HL-60 (cell line): ENCODE measurements around the gene KRT73.

Experiments
- DNase-seq, 2 experiments: peaks; one replicate each; pipeline ENCODE4 v3.0.0-alpha.2; 2010 to 2020; ENCODE audit warnings: low read depth in 1 of 2, low spot score in 1 of 2
- H3K27ac ChIP-seq: fragments of 250-450 bp; sonication (Bioruptor Pico); replicated peaks from 2 replicates; pipeline ENCODE4 v1.5.1; 2020; ENCODE audit warnings: mild to moderate bottlenecking, moderate library complexity
- H3K27me3 ChIP-seq: fragments of 250-450 bp; sonication (Bioruptor Pico); 2 replicates; pipeline ENCODE4 v1.5.1; 2021; ENCODE audit warnings: mild to moderate bottlenecking, moderate library complexity; ENCODE audit not compliant: insufficient read depth, poor library complexity, severe bottlenecking
- H3K4me3 ChIP-seq: replicated peaks from 2 replicates; pipeline ENCODE4 v1.5.1; 2011; ENCODE audit warnings: mild to moderate bottlenecking, control low read depth, low read length; ENCODE audit not compliant: insufficient read depth
- CTCF ChIP-seq: IDR thresholded peaks from one replicate; pipeline ENCODE4 v1.5.1; 2011; ENCODE audit warnings: low read length, control low read depth, inconsistent platforms; ENCODE audit not compliant: insufficient read depth
- GABPA ChIP-seq: IDR thresholded peaks from 2 replicates; pipeline ENCODE4 v1.6.1; 2012; ENCODE audit warnings: low read depth
- POLR2AphosphoS5 ChIP-seq: IDR thresholded peaks from 2 replicates; pipeline ENCODE4 v1.6.1; 2012; ENCODE audit warnings: low read depth
- REST ChIP-seq: IDR thresholded peaks from 2 replicates; pipeline ENCODE4 v1.6.1; 2012; ENCODE audit warnings: low read depth; ENCODE audit not compliant: insufficient replicate concordance
- SPI1 ChIP-seq: IDR thresholded peaks from 2 replicates; pipeline ENCODE4 v1.6.1; 2012; ENCODE audit warnings: low read depth, mild to moderate bottlenecking, borderline replicate concordance

The KRT73 gene

GRCh38 chr12:52663420-52663819 is 45.1 kb upstream of the KRT73 start:
- no peak for DNase-seq
- peaks cover 2% of the 10 kb centered on the region for H3K27me3 ChIP-seq
- no peak overlapping the region for H3K4me3 ChIP-seq
- H3K27ac ChIP-seq = no peak overlapping the region
- TF ChIP-seq GABPA (no peak), REST (no peak), POLR2AphosphoS5 (no peak), SPI1 (no peak)

GRCh38 chr12:52662918-52663229 is 44.5 kb upstream of the KRT73 start:
- no peak for TF ChIP-seq GABPA
- no peak for TF ChIP-seq SPI1
- no peak for TF ChIP-seq CTCF
- no peak for TF ChIP-seq POLR2AphosphoS5
- TF ChIP-seq REST = no peak
- Histone ChIP-seq H3K27ac (no peak overlapping the region), H3K27me3 (peaks cover 2% of the 10 kb centered on the region), H3K4me3 (no peak overlapping the region)
- no peak for DNase-seq

- Histone ChIP-seq H3K27ac (no peak overlapping the region), H3K27me3 (peaks cover 2% of the 10 kb centered on the region), H3K4me3 (no peak overlapping the region)
- no peak for TF ChIP-seq CTCF
- no peak for TF ChIP-seq POLR2AphosphoS5
- no peak for TF ChIP-seq SPI1
- no peak for TF ChIP-seq GABPA
- no peak for TF ChIP-seq REST
- DNase-seq = no peak
Observed at GRCh38 chr12:52662093-52662917, 43.9 kb upstream of the KRT73 start.

- Histone ChIP-seq H3K27me3 (peaks cover 2% of the 10 kb centered on the region), H3K27ac (no peak overlapping the region), H3K4me3 (no peak overlapping the region)
- DNase-seq = no peak
- TF ChIP-seq POLR2AphosphoS5 = no peak
- TF ChIP-seq SPI1 = no peak
- TF ChIP-seq GABPA = no peak
- TF ChIP-seq REST = no peak
- no peak for TF ChIP-seq CTCF
Observed at GRCh38 chr12:52661668-52662067, 43.3 kb upstream of the KRT73 start.
